Epithelial cell of esophagus (primary cell): Measurements from ENCODE around the gene SSBP3.

Experiments
- DNase-seq: peaks from one replicate; pipeline ENCODE4 v3.0.0; 2010; ENCODE audit warnings: low read depth
- H3K4me3 ChIP-seq: 2 replicates; pipeline ENCODE4 v1.5.1; 2011; ENCODE audit warnings: mild to moderate bottlenecking, low read length, control low read depth
- TF ChIP-seq, protein P1 (sequence below): IDR thresholded peaks from 2 replicates; pipeline ENCODE4 v1.5.1; 2011; ENCODE audit warnings: low read depth, mild to moderate bottlenecking, low read length, control low read depth, inconsistent platforms; ENCODE audit not compliant: insufficient read depth; ENCODE audit errors: missing control alignments

SSBP3 gene

DNA sequence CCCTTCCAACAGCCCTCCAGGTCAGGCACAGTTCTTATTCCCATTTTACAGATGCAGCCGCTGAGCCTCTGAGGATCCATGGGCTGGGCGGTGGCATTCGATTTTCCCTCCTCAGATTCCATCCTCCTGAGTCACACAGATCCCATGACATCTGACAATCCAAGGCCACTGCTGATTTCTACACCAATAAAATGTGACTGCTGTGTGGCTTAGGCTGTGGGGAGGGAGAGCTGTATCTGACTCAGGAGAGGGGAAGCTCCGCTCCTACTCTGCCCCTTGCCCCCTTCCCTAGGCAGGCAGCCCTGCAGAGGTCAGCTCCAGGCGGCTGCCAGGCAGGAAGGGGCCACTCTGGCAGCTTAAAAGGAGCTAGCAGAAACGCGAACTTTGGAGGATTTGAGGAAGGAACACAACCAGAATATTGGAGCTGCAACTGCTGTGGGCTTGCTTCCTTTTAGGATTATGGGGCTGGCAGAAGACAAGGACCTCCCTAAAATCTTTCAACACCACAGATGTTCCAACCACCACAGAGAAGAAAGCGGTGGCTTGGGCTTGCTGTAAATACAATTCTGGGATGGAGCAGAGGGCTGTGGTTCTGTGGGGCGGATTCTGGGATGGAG, 156.3 kb downstream of the SSBP3 start:
- TF ChIP-seq, protein P1, sequence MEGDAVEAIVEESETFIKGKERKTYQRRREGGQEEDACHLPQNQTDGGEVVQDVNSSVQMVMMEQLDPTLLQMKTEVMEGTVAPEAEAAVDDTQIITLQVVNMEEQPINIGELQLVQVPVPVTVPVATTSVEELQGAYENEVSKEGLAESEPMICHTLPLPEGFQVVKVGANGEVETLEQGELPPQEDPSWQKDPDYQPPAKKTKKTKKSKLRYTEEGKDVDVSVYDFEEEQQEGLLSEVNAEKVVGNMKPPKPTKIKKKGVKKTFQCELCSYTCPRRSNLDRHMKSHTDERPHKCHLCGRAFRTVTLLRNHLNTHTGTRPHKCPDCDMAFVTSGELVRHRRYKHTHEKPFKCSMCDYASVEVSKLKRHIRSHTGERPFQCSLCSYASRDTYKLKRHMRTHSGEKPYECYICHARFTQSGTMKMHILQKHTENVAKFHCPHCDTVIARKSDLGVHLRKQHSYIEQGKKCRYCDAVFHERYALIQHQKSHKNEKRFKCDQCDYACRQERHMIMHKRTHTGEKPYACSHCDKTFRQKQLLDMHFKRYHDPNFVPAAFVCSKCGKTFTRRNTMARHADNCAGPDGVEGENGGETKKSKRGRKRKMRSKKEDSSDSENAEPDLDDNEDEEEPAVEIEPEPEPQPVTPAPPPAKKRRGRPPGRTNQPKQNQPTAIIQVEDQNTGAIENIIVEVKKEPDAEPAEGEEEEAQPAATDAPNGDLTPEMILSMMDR, result no peak
- no peak overlapping the region for H3K4me3 ChIP-seq
- peak; percentile 32 for DNase-seq

DNA sequence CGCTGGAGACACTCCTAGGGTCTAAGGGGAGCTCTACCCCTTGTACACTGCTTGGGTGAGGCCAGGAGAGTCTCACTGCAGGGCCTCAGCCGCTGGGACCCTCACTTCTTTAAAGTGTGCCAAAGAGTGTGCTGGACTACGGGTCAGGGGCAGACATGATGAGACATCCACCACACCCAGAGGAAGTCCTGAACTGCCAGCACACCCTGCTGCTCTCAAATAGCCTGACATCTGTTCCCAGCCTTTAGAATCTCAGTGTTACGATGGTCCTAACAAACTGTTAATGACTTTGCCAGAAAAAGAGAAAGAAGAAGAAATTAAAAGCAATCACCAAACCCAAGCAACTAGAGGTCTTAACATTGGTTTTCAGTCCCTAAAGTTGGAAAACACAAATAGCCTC, 157.2 kb downstream of the SSBP3 start:
- no peak for DNase-seq
- TF ChIP-seq, protein P1, result no peak
- H3K4me3 ChIP-seq, result no peak overlapping the region

GRCh38 chr1:54247863-54248515, 158.2 kb downstream of the SSBP3 start:
- no peak overlapping the region for H3K4me3 ChIP-seq
- DNase-seq, result no peak
- TF ChIP-seq, protein P1, result no peak

- TF ChIP-seq, protein P1, result no peak
- DNase-seq, result no peak
Measured at GRCh38 chr1:54246116-54246721, 160.0 kb downstream of the SSBP3 start.

DNA sequence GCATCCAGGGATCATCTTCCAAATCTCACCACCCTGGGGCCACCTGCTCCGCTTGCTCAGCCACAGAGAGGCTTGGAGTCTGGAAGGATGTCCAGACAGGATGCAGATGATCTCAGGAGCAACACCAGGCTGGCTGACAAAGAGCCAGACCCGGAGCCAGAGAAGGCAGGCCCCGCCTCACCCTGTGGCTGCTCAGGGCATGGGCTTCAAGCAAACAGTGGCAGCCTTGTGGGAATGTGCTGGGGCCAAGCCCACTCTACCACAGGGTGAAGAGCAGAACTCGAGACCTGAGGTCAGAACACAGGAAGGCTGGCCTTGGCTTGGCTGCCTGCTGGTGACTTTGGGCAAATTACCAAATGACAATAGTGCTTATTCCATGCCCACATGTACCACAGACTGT, 160.7 kb downstream of the SSBP3 start:
- DNase-seq, result no peak
- TF ChIP-seq, protein P1, result no peak
- no peak overlapping the region for H3K4me3 ChIP-seq

More at GRCh38 chr1:54246116-54246721, 160.0 kb downstream of the SSBP3 start:
- H3K4me3 ChIP-seq, result no peak overlapping the region

GRCh38 chr1:54244655-54245054, 161.5 kb downstream of the SSBP3 start:
- no peak overlapping the region for H3K4me3 ChIP-seq
- no peak for DNase-seq
- TF ChIP-seq, protein P1, result no peak
